ENCODE data around the gene NAA60. TPM values are rescaled to one million over a fixed set of nuclear protein-coding genes. Genes with fewer than 3 reads are reported as not detected.
"Not testable (repeated sequence)": the region's sequence is repeated elsewhere in the genome, so short reads cannot be mapped to it uniquely, and the experiment has no call there.

The NAA60 gene
- total and polyA plus RNA-seq, 8 donors: 35.9 to 54.6 (median 47.1) TPM

DNA sequence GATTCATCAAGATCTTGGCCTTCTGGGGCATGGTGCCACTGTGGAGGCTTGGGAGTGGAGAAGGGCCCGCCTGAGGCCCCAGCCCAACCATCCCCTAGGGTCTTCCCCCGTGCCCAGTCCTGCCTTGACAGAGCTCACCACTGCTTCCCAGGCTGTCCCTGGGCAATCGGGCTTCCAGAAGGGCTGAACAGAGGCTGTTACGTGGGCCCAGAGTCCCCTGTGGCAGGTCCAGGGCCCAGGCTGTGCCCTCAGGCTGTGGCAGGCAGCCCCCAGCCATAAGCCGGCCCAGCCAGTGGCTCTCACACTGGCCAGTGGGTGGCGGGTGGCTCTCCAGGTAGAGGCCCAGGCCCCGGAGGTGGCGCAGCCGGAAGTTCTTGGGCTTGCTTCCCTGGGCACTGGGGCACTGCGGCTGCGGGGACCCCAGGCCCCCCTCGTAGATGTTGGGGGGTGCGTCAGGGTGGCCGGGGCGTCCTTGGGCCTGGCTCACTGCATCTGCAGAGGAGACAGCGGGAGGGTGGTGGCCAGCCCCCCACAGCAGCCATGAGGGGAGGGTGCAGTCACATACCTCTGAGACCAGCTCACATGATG is 51.0 kb downstream of the NAA60 start:
- intact Hi-C loops (cut with DNase I): no loop called here
- peak in 1 of 4 donors; percentile 15 for DNase-seq
- ATAC-seq: no peak

DNA sequence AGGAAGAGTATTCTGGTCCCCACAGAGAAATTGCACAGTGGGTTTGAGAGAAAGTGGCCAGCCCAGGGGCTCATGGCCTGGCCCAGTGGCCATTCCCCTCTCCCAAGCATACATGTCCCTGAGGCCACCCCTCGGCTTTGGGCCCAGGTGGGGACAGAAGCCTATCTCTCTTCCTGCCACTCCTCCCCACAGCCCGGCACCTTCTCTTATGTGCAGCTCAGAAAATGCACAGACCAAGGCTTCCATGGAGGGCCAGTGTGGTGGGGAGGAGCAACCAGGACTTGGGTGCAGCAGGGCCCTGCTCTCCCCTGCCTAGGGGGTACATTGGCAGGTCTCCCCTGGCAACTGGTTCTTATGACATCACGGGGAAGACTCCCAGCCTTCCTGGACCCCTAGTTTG is 51.7 kb downstream of the NAA60 start, which contains the start of gene C16orf90:
Gene C16orf90, minus strand, starts transcription at position 314 of the 400 bp plus-strand sequence. Its CDS starts 68 bp downstream, at position 246.
- Histone ChIP-seq H3K27me3 (peaks cover 0 to 3% of the 10 kb centered on the region in 2 donors), H3K9me3 (no peaks in the 10 kb centered on the region), H3K4me1 (peaks cover 0 to 13% of the 10 kb centered on the region in 2 donors), H3K36me3 (no peaks in the 10 kb centered on the region), H3K4me3 (no peak within 1 kb of the TSS), H3K27ac (no peak within 1 kb of the TSS)
- intact Hi-C loops (cut with DNase I): no loop called here
- TF ChIP-seq, protein P1, sequence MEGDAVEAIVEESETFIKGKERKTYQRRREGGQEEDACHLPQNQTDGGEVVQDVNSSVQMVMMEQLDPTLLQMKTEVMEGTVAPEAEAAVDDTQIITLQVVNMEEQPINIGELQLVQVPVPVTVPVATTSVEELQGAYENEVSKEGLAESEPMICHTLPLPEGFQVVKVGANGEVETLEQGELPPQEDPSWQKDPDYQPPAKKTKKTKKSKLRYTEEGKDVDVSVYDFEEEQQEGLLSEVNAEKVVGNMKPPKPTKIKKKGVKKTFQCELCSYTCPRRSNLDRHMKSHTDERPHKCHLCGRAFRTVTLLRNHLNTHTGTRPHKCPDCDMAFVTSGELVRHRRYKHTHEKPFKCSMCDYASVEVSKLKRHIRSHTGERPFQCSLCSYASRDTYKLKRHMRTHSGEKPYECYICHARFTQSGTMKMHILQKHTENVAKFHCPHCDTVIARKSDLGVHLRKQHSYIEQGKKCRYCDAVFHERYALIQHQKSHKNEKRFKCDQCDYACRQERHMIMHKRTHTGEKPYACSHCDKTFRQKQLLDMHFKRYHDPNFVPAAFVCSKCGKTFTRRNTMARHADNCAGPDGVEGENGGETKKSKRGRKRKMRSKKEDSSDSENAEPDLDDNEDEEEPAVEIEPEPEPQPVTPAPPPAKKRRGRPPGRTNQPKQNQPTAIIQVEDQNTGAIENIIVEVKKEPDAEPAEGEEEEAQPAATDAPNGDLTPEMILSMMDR (IDR thresholded peaks at IDR 0.05): no peak
- DNase-seq: no peak
- ATAC-seq: no peak

More for the DNA sequence above, 51.0 kb downstream of the NAA60 start:
- TF ChIP-seq, protein P1 (IDR thresholded peaks at IDR 0.05): no peak
- Histone ChIP-seq H3K27ac (no peak overlapping the region), H3K9me3 (no peaks in the 10 kb centered on the region), H3K27me3 (no peaks in the 10 kb centered on the region), H3K4me3 (no peak overlapping the region), H3K36me3 (no peaks in the 10 kb centered on the region), H3K4me1 (peaks cover 0 to 8% of the 10 kb centered on the region in 2 donors)

DNA sequence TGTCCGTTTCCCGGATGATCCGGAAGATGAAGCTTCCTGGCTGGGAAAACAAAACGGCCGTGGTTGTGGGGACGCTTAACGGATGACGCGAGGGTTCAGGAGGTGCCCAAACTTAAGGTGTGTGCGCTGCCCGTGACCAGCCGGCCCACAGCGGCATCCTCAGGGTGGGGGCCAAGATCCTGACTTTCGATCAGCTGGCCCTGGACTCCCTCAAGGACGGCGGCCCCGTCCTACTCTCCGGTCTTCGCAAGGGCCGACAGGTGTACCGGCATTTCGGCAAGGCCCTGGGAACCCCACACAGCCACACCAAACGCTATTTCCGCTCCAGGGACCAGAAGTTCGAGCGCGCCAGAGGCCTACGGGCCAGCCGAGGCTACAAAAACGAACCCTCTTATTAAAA is 52.9 kb downstream of the NAA60 start:
- Histone ChIP-seq H3K4me3 (no peak overlapping the region), H3K9me3 (no peaks in the 10 kb centered on the region), H3K27me3 (peaks cover 0 to 3% of the 10 kb centered on the region in 2 donors), H3K36me3 (no peaks in the 10 kb centered on the region), H3K27ac (no peak overlapping the region), H3K4me1 (peaks cover under 1 to 15% of the 10 kb centered on the region in 2 donors)
- intact Hi-C loops (cut with DNase I): no loop called here
- ATAC-seq (no peak), DNase-seq (peak in 1 of 4 donors; percentile 13)
- TF ChIP-seq, protein P1 (IDR thresholded peaks at IDR 0.05): no peak

DNA sequence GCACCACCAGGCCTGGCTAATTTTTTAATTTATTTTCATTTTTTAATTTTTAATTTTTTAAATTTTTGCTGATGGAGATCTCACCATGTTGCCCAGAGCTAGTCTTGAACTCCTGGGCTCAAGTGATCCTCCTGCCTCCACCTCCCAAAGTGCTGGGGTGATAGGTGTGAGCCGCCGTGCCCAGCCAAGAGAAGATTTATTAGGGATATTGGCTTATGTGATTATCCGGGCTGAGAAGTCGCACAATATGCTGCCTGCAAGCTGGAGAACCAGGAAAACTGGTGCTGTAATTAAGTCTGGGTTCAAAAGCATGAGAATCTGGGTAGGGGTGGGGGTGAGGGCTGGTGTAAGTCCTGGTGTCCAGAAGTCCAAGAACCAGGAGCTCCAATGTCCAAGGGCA is 54.3 kb downstream of the NAA60 start:
- TF ChIP-seq, protein P1 (IDR thresholded peaks at IDR 0.05): no peak
- H3K4me3 ChIP-seq: no peak overlapping the region
- no peak for DNase-seq
- peaks cover 0 to 3% of the 10 kb centered on the region in 2 donors for H3K27me3 ChIP-seq
- ATAC-seq: no peak
- no peak overlapping the region for H3K27ac ChIP-seq
- intact Hi-C loops (cut with DNase I): no loop called here
- peaks cover 8 to 23% of the 10 kb centered on the region in 2 donors for H3K4me1 ChIP-seq
- H3K9me3 ChIP-seq: no peaks in the 10 kb centered on the region
- H3K36me3 ChIP-seq: no peaks in the 10 kb centered on the region

DNA sequence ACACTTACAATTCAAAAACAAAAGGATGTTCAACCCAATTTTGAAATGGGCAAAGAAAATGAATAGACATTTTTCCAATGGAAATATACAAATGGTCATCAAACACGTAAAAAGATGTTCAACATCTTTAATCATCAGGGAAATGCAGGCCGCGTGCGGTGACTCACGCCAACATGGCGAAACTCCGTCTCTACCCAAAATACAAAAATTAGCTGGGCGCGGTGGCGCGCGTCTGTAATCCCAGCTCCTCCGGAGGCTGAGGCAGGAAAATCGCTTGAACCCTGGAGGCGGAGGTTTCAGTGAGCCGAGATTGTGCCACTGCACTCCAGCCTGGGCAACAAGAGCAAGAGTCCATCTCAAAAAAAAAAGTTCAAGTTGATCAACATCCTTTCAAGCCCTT is 55.5 kb downstream of the NAA60 start:
- H3K36me3 ChIP-seq: no peaks in the 10 kb centered on the region
- ATAC-seq (no peak), DNase-seq (peak in 1 of 4 donors; percentile 23)
- peaks cover 0 to 3% of the 10 kb centered on the region in 2 donors for H3K27me3 ChIP-seq
- peaks cover 8 to 23% of the 10 kb centered on the region in 2 donors for H3K4me1 ChIP-seq
- H3K4me3 ChIP-seq: no peak overlapping the region
- intact Hi-C loops (cut with DNase I): no loop called here
- TF ChIP-seq, protein P1 (IDR thresholded peaks at IDR 0.05): no peak
- H3K27ac ChIP-seq: no peak overlapping the region
- H3K9me3 ChIP-seq: no peaks in the 10 kb centered on the region

DNA sequence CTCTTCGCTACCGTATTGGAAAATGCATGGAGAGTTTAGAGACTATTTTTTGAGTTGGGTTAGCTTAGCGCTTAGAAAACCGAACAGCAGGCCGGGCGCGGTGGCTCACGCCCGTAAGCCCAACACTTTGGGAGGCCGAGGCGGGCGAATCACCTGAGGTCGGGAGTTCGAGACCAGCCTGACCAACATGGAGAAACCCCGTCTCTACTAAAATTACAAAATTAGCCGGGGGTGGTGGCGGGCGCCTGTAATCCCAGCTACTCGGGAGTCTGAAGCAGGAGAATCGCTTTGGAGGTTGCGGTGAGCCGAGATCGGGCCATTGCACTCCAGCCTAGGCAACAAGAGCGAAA is 57.9 kb downstream of the NAA60 start:
- H3K9me3 ChIP-seq; DNase-seq; H3K27me3 ChIP-seq; H3K36me3 ChIP-seq; intact Hi-C loops (cut with DNase I): not testable (repeated sequence)
- H3K4me1 ChIP-seq: peaks cover 8 to 23% of the 10 kb centered on the region in 2 donors
- H3K4me3 ChIP-seq: peak overlapping the region; percentile 69 to 95
- peak; percentile 2 for ATAC-seq
- H3K27ac ChIP-seq: peak overlapping the region; percentile 63 to 81
